Uterus (tissue), 4 donors: ENCODE measurements around the gene GPER1. TPM values are rescaled to one million over a fixed set of nuclear protein-coding genes. Genes with fewer than 3 reads are reported as not detected.

Experiments
- DNase-seq, 2 donors: peaks; one replicate each; pipeline ENCODE4 v3.0.0-alpha.2; 2019 to 2020
- H3K27ac ChIP-seq, 2 donors: fragments of 200-600 bp; sonication (generic); 1 replicate in 1 of 2; 2 replicates in 1 of 2; pipeline ENCODE4 v1.5.1; 2016 to 2018
- H3K27me3 ChIP-seq, 2 donors: fragments of 200-600 bp; sonication (generic); one replicate each; pipeline ENCODE4 v1.5.1; 2018 to 2019; ENCODE audit warnings: control low read depth in 1 of 2
- H3K36me3 ChIP-seq, 2 donors: fragments of 200-600 bp; sonication (generic); one replicate each; pipeline ENCODE4 v1.5.1; 2019; ENCODE audit warnings: control low read depth in 1 of 2
- H3K4me1 ChIP-seq, 2 donors: fragments of 200-600 bp; sonication (generic); one replicate each; pipeline ENCODE4 v1.5.1; 2018 to 2019; ENCODE audit warnings: control low read depth in 1 of 2
- H3K4me3 ChIP-seq, 2 donors: fragments of 200-600 bp; sonication (generic); 1 replicate in 1 of 2; 2 replicates in 1 of 2; pipeline ENCODE4 v1.5.1; 2018 to 2019; ENCODE audit warnings: mild to moderate bottlenecking in 1 of 2
- H3K9me3 ChIP-seq, 2 donors: fragments of 200-600 bp; sonication (generic); one replicate each; pipeline ENCODE4 v1.5.1; 2019; ENCODE audit warnings: control low read depth in 1 of 2
- CTCF ChIP-seq, 4 experiments: fragments of 200-600 bp in 2 of 4; fragments of 450-650 bp in 2 of 4; sonication (generic) in 2 of 4; IDR thresholded peaks; one replicate each; pipeline ENCODE4 v1.5.1; 2016 to 2019; ENCODE audit warnings: antibody characterized with exemption in 4 of 4, mild to moderate bottlenecking in 2 of 4, moderate library complexity in 1 of 4
- POLR2A ChIP-seq, 2 donors: fragments of 450-650 bp; IDR thresholded peaks; one replicate each; pipeline ENCODE4 v1.6.1; 2016; ENCODE audit warnings: antibody characterized with exemption in 2 of 2, mild to moderate bottlenecking in 1 of 2, moderate library complexity in 1 of 2
- intact Hi-C: fragments of 100-400 bp; cut with DNase I; formaldehyde crosslinking; loops from one replicate; pipeline ENCODE4 v1.15.1; 2023; ENCODE audit warnings: low total_unique reads
- total RNA-seq, 4 donors: library from RNA; depleted of rRNA in 3 of 4; stranded (reverse); fragments of >200 nt in 3 of 4; gene quantifications; one replicate each; pipeline versions ENCODE4 v1.1.0 to v1.2.4, GENCODE V29; 2014 to 2023
- donor health status: DM: yes; HTN: yes; CAD: no.

GPER1 gene
- total RNA-seq, 4 donors from 2014 or later = 1.3 to 10.6 (median 5.0) TPM

- no peak overlapping the region for H3K4me3 ChIP-seq
- no peaks in the 10 kb centered on the region for H3K9me3 ChIP-seq
- TF ChIP-seq POLR2A (IDR thresholded peaks at IDR 0.05) (no peak), CTCF (IDR thresholded peaks at IDR 0.05) (no peak)
- no peaks in the 10 kb centered on the region for H3K36me3 ChIP-seq
- no peak for DNase-seq
- H3K27me3 ChIP-seq = no peaks in the 10 kb centered on the region
- H3K4me1 ChIP-seq = peaks cover 0 to 11% of the 10 kb centered on the region in 2 donors
- intact Hi-C loops = no loop called here
- no peak overlapping the region for H3K27ac ChIP-seq
Measured at GRCh38 chr7:1119201-1119600, 31.3 kb downstream of the GPER1 start.

GRCh38 chr7:1120791-1121190 is 32.9 kb downstream of the GPER1 start:
- TF ChIP-seq POLR2A (IDR thresholded peaks at IDR 0.05) (no peak), CTCF (IDR thresholded peaks at IDR 0.05) (no peak)
- no peaks in the 10 kb centered on the region for H3K27me3 ChIP-seq
- H3K4me1 ChIP-seq = peaks cover 0 to 11% of the 10 kb centered on the region in 2 donors
- H3K27ac ChIP-seq = no peak overlapping the region
- intact Hi-C loops = no loop called here
- H3K4me3 ChIP-seq = no peak overlapping the region
- H3K9me3 ChIP-seq = no peaks in the 10 kb centered on the region
- DNase-seq = no peak
- no peaks in the 10 kb centered on the region for H3K36me3 ChIP-seq

GRCh38 chr7:1121476-1121875 is 33.6 kb downstream of the GPER1 start:
- intact Hi-C loops = no loop called here
- H3K27me3 ChIP-seq = no peaks in the 10 kb centered on the region
- H3K4me1 ChIP-seq = peaks cover 0 to 11% of the 10 kb centered on the region in 2 donors
- H3K36me3 ChIP-seq = no peaks in the 10 kb centered on the region
- H3K27ac ChIP-seq = no peak overlapping the region
- no peak overlapping the region for H3K4me3 ChIP-seq
- no peaks in the 10 kb centered on the region for H3K9me3 ChIP-seq
- DNase-seq = no peak
- no peak for TF ChIP-seq CTCF (IDR thresholded peaks at IDR 0.05)
- TF ChIP-seq POLR2A (IDR thresholded peaks at IDR 0.05) = no peak

- no peak overlapping the region for H3K4me3 ChIP-seq
- H3K36me3 ChIP-seq = no peaks in the 10 kb centered on the region
- no peaks in the 10 kb centered on the region for H3K9me3 ChIP-seq
- no peak for TF ChIP-seq POLR2A (IDR thresholded peaks at IDR 0.05)
- TF ChIP-seq CTCF (IDR thresholded peaks at IDR 0.05) = no peak
- no peaks in the 10 kb centered on the region for H3K27me3 ChIP-seq
- intact Hi-C loops = no loop called here
- DNase-seq = no peak
- no peak overlapping the region for H3K27ac ChIP-seq
- H3K4me1 ChIP-seq = peaks cover 0 to 11% of the 10 kb centered on the region in 2 donors
Measured at GRCh38 chr7:1121886-1122831, 34.2 kb downstream of the GPER1 start.

GRCh38 chr7:1122832-1123501 is 35.1 kb downstream of the GPER1 start:
- Histone ChIP-seq H3K27ac (peak overlapping the region; percentile 61 to 71), H3K36me3 (no peaks in the 10 kb centered on the region), H3K4me3 (peak overlapping the region in 1 of 2 donors; percentile 2), H3K9me3 (no peaks in the 10 kb centered on the region), H3K4me1 (peaks cover 0 to 11% of the 10 kb centered on the region in 2 donors), H3K27me3 (no peaks in the 10 kb centered on the region)
- TF ChIP-seq POLR2A (IDR thresholded peaks at IDR 0.05) (no peak), CTCF (IDR thresholded peaks at IDR 0.05) (no peak)
- intact Hi-C loops = no loop called here
- no peak for DNase-seq
